Measurements from ENCODE around the gene RCAN1.
A peak's percentile ranks its signal among the peaks of the same experiment; 100 is the strongest.

Gene RCAN1

DNA sequence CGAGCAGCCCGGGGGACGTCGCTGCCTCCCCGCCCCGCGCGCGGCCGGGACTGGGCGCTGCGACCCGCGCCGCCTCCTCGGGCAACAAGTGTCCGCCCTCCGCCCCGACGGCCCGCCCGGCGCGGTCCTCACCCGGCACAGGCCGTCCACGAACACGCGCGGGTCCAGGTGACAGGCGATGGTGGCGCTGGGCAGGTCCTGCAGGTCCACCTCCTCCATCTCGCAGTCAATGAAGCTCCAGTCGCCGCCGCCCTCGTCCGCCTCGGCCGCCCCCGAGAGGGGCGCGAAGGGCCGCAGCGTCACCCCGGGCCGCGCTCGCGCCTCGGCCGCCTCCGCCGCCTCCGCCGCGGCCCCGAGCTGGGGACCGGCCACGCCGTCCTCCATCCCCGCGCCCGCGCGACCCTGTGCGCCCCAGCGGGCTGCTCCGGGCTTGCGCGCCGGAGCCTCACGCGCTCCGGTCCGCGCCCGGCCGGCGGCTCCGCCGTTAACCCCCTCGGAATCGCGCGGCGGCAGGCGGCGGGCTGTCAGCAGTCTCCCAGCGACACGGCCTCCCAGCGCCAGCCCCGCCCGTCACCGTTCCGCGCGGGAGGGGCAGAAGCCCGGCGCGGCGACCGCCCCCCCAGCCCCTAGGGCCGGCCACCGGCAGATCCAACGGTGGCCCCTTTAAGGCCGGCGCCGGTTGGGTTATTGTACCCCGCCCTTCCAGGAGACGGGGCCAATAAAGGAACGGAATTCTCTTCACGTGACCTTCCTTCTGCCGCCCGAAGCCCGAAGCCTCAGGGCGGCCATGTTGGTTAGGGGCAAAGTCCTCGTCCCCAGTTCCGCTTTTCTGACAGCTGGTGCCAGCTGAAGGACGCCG, at the start of gene RCAN1:
Gene RCAN1, minus strand, starts transcription at position 486 of the 859 bp plus-strand sequence. Its CDS starts 102 bp downstream, at position 384.
- H3K4me1 ChIP-seq (ENCODE audit: control insufficient read depth, insufficient read depth, low read length) = peaks cover 10% of the 10 kb centered on the region
- peak within 1 kb of the TSS; percentile 66 for H3K9ac ChIP-seq (ENCODE audit: low read length)
- H3K36me3 ChIP-seq (ENCODE audit: control insufficient read depth, insufficient read depth, low read length) = no peaks in the 10 kb centered on the region
- H3K4me3 ChIP-seq (ENCODE audit: low read length) = peak within 1 kb of the TSS; percentile 72
- no peaks in the 10 kb centered on the region for H3K9me3 ChIP-seq (ENCODE audit: control insufficient read depth, low read length)
- H3K27me3 ChIP-seq (ENCODE audit: control insufficient read depth, insufficient read depth, low read length) = no peaks in the 10 kb centered on the region

DNA sequence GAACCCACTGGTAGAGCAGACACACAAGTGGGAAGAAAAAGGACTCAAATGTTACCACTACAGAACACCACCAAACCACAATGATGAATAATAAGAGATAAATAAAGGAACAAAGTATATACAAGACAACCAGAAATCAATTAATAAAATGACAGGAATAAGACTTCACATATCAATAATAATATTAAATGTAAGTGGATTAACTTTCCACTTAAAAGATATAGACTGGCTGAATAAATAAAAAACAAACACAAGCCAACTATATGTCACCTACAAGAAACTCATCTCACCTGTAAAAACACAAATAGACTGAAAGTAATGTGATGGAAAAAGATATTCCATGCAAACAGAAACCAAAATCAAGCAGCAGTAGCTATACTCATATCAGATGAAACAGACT, 46.9 kb upstream of the RCAN1 start:
- no peak overlapping the region for H3K4me3 ChIP-seq (ENCODE audit: low read length)
- no peaks in the 10 kb centered on the region for H3K36me3 ChIP-seq (ENCODE audit: control insufficient read depth, insufficient read depth, low read length)
- H3K27me3 ChIP-seq (ENCODE audit: control insufficient read depth, insufficient read depth, low read length) = no peaks in the 10 kb centered on the region
- H3K9ac ChIP-seq (ENCODE audit: low read length) = no peak overlapping the region
- no peaks in the 10 kb centered on the region for H3K4me1 ChIP-seq (ENCODE audit: control insufficient read depth, insufficient read depth, low read length)
- no peaks in the 10 kb centered on the region for H3K9me3 ChIP-seq (ENCODE audit: control insufficient read depth, low read length)

DNA sequence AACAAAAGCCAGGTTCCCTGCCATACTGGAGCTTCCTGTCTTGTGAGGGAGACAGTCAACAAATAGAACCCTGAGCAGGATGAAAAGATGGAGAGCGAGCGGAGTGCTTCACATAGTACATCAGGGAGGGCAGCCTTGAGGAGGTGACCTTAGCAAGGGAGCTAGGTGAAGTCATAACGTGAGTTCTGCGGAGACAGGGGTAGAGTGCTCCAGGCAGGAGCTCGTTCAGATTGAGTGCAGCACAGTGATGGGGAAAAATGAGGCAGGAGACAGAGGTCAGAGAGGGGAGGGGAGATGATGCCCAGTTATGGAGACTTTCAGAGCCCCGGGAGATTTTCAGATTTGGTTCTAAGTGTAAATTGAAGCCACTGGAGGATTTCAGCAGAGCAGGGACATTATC, 38.6 kb upstream of the RCAN1 start:
- H3K9ac ChIP-seq (ENCODE audit: low read length) = no peak overlapping the region
- no peaks in the 10 kb centered on the region for H3K36me3 ChIP-seq (ENCODE audit: control insufficient read depth, insufficient read depth, low read length)
- H3K4me3 ChIP-seq (ENCODE audit: low read length) = no peak overlapping the region
- H3K9me3 ChIP-seq (ENCODE audit: control insufficient read depth, low read length) = no peaks in the 10 kb centered on the region
- no peaks in the 10 kb centered on the region for H3K4me1 ChIP-seq (ENCODE audit: control insufficient read depth, insufficient read depth, low read length)
- no peaks in the 10 kb centered on the region for H3K27me3 ChIP-seq (ENCODE audit: control insufficient read depth, insufficient read depth, low read length)

GRCh38 chr21:34651642-34652041, 36.7 kb upstream of the RCAN1 start:
- Histone ChIP-seq H3K27me3 (ENCODE audit: control insufficient read depth, insufficient read depth, low read length) (no peaks in the 10 kb centered on the region), H3K9ac (ENCODE audit: low read length) (no peak overlapping the region), H3K9me3 (ENCODE audit: control insufficient read depth, low read length) (no peaks in the 10 kb centered on the region), H3K4me3 (ENCODE audit: low read length) (no peak overlapping the region), H3K36me3 (ENCODE audit: control insufficient read depth, insufficient read depth, low read length) (no peaks in the 10 kb centered on the region), H3K4me1 (ENCODE audit: control insufficient read depth, insufficient read depth, low read length) (no peaks in the 10 kb centered on the region)

- Histone ChIP-seq H3K4me1 (ENCODE audit: control insufficient read depth, insufficient read depth, low read length) (no peaks in the 10 kb centered on the region), H3K27me3 (ENCODE audit: control insufficient read depth, insufficient read depth, low read length) (no peaks in the 10 kb centered on the region), H3K9me3 (ENCODE audit: control insufficient read depth, low read length) (no peaks in the 10 kb centered on the region), H3K4me3 (ENCODE audit: low read length) (no peak overlapping the region), H3K9ac (ENCODE audit: low read length) (no peak overlapping the region), H3K36me3 (ENCODE audit: control insufficient read depth, insufficient read depth, low read length) (no peaks in the 10 kb centered on the region)
Observed at GRCh38 chr21:34650861-34651431, 36.0 kb upstream of the RCAN1 start.

DNA sequence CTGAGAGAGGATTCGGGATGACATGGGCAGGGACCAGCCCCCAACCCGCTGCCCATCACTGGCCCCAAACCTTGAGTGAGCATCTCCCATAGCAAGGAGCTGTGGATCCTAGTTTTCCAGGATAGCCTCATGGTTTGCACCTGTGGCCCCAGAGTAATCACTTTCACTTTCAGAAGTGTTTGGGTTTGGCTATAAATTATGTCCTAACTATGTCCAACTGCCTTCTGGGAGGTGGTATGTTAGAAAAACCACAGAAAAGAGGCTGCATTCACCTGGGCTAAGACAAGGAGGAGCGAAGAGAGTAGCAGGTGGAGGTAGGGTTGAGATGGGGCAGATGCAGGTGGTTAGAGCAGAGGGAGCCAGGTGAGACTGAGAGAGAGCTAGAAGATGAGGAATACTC, 34.5 kb upstream of the RCAN1 start:
- H3K27me3 ChIP-seq (ENCODE audit: control insufficient read depth, insufficient read depth, low read length) = no peaks in the 10 kb centered on the region
- no peak overlapping the region for H3K9ac ChIP-seq (ENCODE audit: low read length)
- no peaks in the 10 kb centered on the region for H3K4me1 ChIP-seq (ENCODE audit: control insufficient read depth, insufficient read depth, low read length)
- no peaks in the 10 kb centered on the region for H3K9me3 ChIP-seq (ENCODE audit: control insufficient read depth, low read length)
- no peaks in the 10 kb centered on the region for H3K36me3 ChIP-seq (ENCODE audit: control insufficient read depth, insufficient read depth, low read length)
- no peak overlapping the region for H3K4me3 ChIP-seq (ENCODE audit: low read length)

DNA sequence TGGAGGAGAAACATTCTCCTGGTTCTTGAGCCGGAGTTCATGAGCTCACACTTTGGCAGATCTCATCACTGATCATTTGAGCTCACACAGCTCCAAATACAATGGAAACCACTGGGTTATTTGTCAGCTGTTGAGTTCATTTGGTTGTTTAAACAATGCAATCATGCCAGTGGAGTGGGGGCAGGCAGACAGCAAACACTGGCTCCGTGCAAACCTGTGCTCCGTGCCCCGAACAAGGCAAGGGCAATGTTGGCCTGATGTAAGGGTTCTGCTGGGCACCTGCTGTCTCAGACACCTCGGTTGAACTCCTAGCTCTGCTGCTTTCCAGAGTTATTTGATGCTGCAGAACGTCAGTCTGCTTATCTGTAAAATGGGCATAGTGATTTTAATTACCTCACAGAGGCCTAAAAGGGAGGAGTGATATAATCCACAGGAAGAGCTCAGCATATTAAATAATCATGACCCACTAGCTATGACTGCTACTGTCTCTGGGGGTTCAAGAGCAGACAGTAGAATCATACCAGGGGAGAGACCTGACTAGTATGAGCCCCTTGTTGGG, 33.9 kb upstream of the RCAN1 start:
- no peaks in the 10 kb centered on the region for H3K27me3 ChIP-seq (ENCODE audit: control insufficient read depth, insufficient read depth, low read length)
- H3K4me1 ChIP-seq (ENCODE audit: control insufficient read depth, insufficient read depth, low read length) = no peaks in the 10 kb centered on the region
- no peak overlapping the region for H3K9ac ChIP-seq (ENCODE audit: low read length)
- H3K4me3 ChIP-seq (ENCODE audit: low read length) = no peak overlapping the region
- H3K9me3 ChIP-seq (ENCODE audit: control insufficient read depth, low read length) = no peaks in the 10 kb centered on the region
- H3K36me3 ChIP-seq (ENCODE audit: control insufficient read depth, insufficient read depth, low read length) = no peaks in the 10 kb centered on the region

DNA sequence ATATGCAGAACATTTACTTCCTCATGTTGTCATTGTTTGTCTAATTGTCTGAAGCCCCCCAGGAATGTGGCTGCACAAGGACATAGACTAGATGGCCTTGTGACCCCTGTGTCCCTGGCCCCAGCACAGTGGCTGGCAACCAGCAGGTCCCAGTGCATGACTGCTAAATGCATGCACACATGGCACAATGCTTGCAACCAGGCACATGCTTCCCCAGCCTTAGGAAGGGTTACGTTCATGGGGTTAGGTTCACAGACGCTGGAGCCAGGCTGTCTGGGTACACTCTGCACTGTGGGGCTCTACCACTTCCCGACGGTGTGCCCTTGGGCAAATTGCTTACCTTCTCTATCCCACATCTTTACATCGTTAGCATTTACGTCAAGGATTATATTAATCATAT, 32.6 kb upstream of the RCAN1 start:
- no peaks in the 10 kb centered on the region for H3K36me3 ChIP-seq (ENCODE audit: control insufficient read depth, insufficient read depth, low read length)
- no peak overlapping the region for H3K4me3 ChIP-seq (ENCODE audit: low read length)

GRCh38 chr21:34644825-34645224, 29.9 kb upstream of the RCAN1 start:
- Histone ChIP-seq H3K9me3 (ENCODE audit: control insufficient read depth, low read length) (no peaks in the 10 kb centered on the region), H3K27me3 (ENCODE audit: control insufficient read depth, insufficient read depth, low read length) (no peaks in the 10 kb centered on the region), H3K36me3 (ENCODE audit: control insufficient read depth, insufficient read depth, low read length) (no peaks in the 10 kb centered on the region), H3K4me1 (ENCODE audit: control insufficient read depth, insufficient read depth, low read length) (no peaks in the 10 kb centered on the region), H3K9ac (ENCODE audit: low read length) (no peak overlapping the region), H3K4me3 (ENCODE audit: low read length) (no peak overlapping the region)

More for the DNA sequence above, 32.6 kb upstream of the RCAN1 start:
- H3K4me1 ChIP-seq (ENCODE audit: control insufficient read depth, insufficient read depth, low read length) = no peaks in the 10 kb centered on the region
- H3K9me3 ChIP-seq (ENCODE audit: control insufficient read depth, low read length) = no peaks in the 10 kb centered on the region
- no peak overlapping the region for H3K9ac ChIP-seq (ENCODE audit: low read length)
- H3K27me3 ChIP-seq (ENCODE audit: control insufficient read depth, insufficient read depth, low read length) = no peaks in the 10 kb centered on the region

- no peak overlapping the region for H3K4me3 ChIP-seq (ENCODE audit: low read length)
- no peak overlapping the region for H3K9ac ChIP-seq (ENCODE audit: low read length)
Observed at GRCh38 chr21:34642211-34643075, 27.5 kb upstream of the RCAN1 start.

GRCh38 chr21:34640858-34641257, 25.9 kb upstream of the RCAN1 start:
- H3K27me3 ChIP-seq (ENCODE audit: control insufficient read depth, insufficient read depth, low read length) = no peaks in the 10 kb centered on the region
- no peak overlapping the region for H3K4me3 ChIP-seq (ENCODE audit: low read length)
- no peaks in the 10 kb centered on the region for H3K36me3 ChIP-seq (ENCODE audit: control insufficient read depth, insufficient read depth, low read length)
- H3K9me3 ChIP-seq (ENCODE audit: control insufficient read depth, low read length) = no peaks in the 10 kb centered on the region
- H3K4me1 ChIP-seq (ENCODE audit: control insufficient read depth, insufficient read depth, low read length) = no peaks in the 10 kb centered on the region
- H3K9ac ChIP-seq (ENCODE audit: low read length) = no peak overlapping the region

More at GRCh38 chr21:34642211-34643075, 27.5 kb upstream of the RCAN1 start:
- Histone ChIP-seq H3K36me3 (ENCODE audit: control insufficient read depth, insufficient read depth, low read length) (no peaks in the 10 kb centered on the region), H3K9me3 (ENCODE audit: control insufficient read depth, low read length) (no peaks in the 10 kb centered on the region), H3K4me1 (ENCODE audit: control insufficient read depth, insufficient read depth, low read length) (no peaks in the 10 kb centered on the region), H3K27me3 (ENCODE audit: control insufficient read depth, insufficient read depth, low read length) (no peaks in the 10 kb centered on the region)
